HG02884 (cell line): Measurements from ENCODE around the gene OR52H1.

ENCODE experiments used
- ATAC-seq: cut with Tn5 transposase; IDR thresholded peaks from one replicate; pipeline ENCODE4 v1.9.1; 2021; ENCODE audit warnings: mild to moderate bottlenecking, moderate library complexity; ENCODE audit not compliant: unreplicated experiment

The OR52H1 gene

DNA sequence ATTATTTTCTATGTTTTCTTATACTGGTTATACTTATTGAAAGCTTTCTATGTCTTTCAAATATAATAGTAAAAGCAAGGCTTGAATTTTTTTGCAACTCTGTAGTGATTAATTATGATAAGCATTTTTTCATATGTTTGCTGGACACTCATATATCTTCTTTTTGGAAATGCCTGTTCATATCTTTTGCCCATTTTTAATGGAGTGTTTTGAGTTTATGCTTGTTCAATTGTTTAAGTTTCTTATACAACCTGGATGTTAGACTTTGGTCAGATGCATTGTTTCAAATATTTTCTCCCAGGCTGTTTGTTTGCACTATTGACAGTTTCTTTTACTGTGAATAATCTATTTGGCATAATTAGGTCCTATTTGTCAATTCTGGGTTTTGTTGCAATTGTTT lies 11.9 kb downstream of the OR52H1 start:
- ATAC-seq: no peak

GRCh38 chr11:5534046-5534445 lies 14.3 kb downstream of the OR52H1 start:
- no peak for ATAC-seq

DNA sequence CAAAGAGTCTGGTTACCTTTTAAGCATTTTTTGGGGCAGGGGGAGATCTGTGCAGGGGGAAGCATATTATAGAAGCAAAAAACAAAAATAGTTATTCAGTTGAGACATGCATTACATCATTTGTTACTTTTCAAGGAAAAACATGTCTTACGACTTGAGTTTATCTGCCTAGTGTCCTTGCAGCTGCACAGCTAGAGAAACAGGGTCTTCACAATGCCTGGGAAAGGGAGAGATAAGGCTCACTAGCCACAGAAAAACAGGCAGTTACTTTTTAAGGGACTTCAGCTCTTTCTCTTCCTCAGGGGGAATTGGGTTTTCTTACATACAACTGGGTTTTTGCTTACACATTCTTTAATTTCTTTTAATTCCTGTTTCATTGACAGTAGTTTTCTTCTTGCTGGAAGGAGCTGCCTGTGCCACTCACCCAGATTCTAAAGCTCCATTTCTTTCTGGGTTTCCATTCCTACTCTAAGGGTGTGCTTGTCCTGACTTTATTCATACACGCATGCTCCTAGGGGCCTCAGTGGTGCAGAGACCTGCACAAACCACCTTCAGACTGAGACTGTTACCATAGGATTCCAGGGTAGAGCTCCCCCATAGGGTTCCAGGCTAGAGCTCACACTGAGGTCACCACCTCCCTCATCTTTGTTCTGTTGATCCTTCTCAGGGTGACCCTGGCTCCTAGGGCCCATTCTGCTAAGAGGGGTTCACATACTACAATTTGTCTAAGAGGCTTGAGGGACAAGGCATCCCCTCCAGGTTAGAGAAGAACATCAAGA lies 17.1 kb downstream of the OR52H1 start:
- no peak for ATAC-seq

- no peak for ATAC-seq
Observed at GRCh38 chr11:5528495-5528894, 19.8 kb downstream of the OR52H1 start.

GRCh38 chr11:5527716-5528115 lies 20.6 kb downstream of the OR52H1 start:
- ATAC-seq: no peak

DNA sequence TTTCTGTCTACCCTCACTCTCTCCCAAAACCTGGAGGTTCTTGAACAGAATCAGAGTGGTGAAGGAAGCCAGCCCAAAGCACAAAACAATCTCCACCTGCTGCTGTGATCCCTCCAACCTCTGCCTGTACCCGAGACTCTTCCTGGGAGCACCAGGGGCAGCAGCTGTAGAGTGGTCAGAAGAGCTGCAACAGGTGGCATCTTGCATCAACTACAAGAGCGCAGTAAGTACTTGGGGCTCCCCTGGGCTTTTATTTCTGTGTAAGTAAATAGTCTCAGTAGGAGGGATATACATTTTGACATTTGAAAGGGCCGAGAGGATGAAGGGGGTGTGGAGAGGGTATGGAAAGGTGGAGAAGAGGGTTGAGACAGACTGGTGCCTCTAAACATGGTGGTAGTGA lies 23.6 kb downstream of the OR52H1 start:
- ATAC-seq: no peak

GRCh38 chr11:5522308-5522707 lies 26.0 kb downstream of the OR52H1 start:
- ATAC-seq: no peak

- ATAC-seq: no peak
Observed at GRCh38 chr11:5521540-5521939, 26.8 kb downstream of the OR52H1 start.

DNA sequence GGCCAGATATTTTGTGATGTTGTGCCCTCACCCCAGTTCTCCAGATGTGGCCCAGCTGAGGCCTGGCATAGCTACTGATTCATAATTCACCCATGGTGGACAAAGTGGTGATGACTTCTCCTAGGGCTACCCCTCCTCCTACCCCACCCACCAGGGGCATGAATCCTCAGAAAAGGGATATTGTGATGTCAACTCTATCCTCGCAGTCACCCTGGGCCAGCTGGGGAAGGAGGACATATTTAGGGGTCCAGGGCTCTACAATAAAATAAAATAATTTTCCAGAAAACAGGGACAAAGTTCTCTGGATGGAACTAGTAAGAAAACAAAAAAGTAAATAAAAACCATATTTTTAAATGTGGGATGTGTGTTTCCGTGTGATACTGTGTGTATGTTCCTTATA lies 31.7 kb downstream of the OR52H1 start, which contains the start of gene UBQLNL:
TSS of gene UBQLNL (minus strand) at position 101 of the 400 bp plus-strand sequence. CDS start 258 bp downstream, outside the sequence.
- ATAC-seq: no peak

GRCh38 chr11:5514841-5515240 lies 33.5 kb downstream of the OR52H1 start:
- no peak for ATAC-seq

GRCh38 chr11:5509803-5510202 lies 38.5 kb downstream of the OR52H1 start, which contains the start of gene UBQLN3:
UBQLN3 (minus strand) TSS chr11:5509957; CDS start chr11:5509558, 399 bp downstream.
- ATAC-seq: no peak

GRCh38 chr11:5508605-5509004 lies 39.7 kb downstream of the OR52H1 start:
- ATAC-seq: no peak

- no peak for ATAC-seq
Observed at GRCh38 chr11:5507933-5508305, 40.4 kb downstream of the OR52H1 start.

DNA sequence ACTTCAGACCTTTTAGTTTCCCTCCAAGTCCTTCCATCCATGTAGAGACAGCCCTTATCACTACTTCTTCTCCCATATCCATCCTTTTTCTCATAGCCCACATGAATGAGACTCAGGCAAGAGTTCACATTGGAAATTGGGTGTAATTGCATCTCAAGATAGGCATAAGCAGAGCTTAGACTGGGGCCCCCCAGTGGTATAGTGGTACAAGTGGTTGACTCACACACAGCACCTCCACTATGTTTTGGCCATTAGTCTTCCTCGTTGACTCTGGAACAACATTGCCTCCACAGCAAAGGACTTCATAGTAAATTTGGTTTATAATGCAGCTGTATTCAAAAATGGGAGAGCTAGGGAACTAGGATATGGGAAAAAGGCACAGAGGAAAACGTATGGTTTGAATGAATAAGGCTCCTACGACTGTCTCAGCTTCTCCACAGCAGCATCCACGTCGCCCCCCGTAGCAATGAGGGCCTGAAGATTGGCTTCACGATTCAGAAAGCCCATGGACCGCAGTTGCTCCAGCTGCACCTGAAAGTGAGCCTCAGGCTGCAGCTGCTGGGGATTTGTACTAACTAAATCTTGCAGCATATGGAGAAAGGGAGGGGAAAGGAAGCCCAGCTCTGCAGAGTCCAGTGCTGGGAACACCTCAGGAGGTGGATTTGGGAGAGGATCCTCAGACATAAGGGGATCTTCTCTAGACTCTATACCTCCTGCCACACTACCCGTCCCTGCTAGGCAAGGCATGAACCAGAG lies 41.0 kb downstream of the OR52H1 start:
- ATAC-seq: no peak

DNA sequence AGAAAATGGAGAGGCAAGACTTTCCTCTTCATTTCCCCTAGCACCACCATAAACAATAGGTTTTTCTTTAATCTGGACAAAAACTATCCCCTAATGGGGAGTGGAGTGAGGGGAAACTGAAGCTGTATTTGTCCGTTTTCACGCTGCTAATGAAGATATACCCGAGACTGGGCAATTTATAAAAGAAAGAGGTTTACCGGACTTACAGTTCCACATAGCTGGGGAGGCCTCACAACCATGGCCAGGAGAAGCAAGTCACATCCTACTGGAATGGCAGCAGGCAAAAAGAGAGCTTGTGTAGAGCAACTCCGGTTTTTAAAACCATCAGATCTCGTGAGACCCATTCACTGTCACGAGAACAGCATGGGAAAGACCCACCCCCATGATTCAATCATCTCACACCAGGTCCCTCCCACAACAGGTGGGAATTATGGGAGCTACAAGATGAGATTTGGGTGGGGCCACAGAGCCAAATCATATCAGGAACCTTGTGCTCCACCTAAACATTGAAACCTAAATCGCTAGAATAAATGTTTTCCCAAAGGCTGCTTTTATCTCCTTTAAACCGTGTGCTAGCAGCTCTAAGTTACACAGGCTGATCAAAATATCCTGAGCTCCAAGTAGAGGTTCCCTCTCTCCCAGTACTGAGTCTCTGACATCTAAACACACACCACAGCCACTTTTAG lies 42.8 kb downstream of the OR52H1 start:
- no peak for ATAC-seq

- no peak for ATAC-seq
Observed at GRCh38 chr11:5504403-5504921, 43.9 kb downstream of the OR52H1 start.

- ATAC-seq: no peak
Observed at GRCh38 chr11:5500393-5500801, 47.9 kb downstream of the OR52H1 start.

DNA sequence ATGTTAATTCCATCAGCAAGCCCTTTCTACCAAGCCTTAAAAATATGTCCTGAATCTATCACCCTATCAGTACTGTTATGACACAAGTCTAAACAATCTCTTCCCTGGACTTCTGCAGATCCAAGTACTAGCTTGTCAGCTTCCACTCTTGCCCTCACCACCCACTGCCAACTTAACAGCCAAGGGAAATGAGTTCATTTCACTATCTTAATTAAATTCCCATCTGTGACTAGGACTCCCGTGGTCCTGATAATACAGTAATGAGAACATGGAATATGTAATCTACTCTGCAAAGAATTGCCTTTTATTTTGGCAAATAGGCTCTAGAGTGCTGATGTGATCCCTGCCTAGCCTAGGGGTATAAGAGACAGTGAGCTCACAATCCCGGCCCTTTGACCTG lies 48.7 kb downstream of the OR52H1 start:
- no peak for ATAC-seq
